HG03558 (cell line): Measurements from ENCODE around the gene TBX3.

Experiments
- ATAC-seq: cut with Tn5 transposase; IDR thresholded peaks from one replicate; pipeline ENCODE4 v1.9.1; 2021; ENCODE audit warnings: moderate number of reproducible peaks; ENCODE audit not compliant: unreplicated experiment; ENCODE audit errors: extremely low read depth

The TBX3 gene

GRCh38 chr12:114684870-114685273, 897 bp upstream of the TBX3 start:
- no peak for ATAC-seq

DNA sequence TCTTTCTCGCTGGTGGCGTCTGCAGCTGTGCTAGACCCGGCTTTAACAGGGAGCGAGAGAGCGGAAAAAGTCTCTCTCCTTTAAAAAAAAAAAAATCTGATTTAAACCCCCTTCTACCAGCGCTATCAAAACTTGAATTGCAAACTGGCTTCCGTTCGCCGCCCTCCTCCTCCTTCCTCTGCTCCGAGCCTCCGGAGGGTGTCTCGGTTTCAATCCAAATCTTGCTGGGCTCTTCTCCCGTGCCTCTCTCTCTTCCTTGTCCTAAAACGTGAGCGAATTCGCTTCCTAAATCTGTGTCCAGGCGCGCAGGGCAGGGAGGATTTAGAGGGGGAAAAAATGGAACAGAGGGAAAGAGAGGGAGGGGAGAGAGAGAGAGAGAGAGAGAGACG, 272 bp downstream of the TBX3 start:
- ATAC-seq = no peak

GRCh38 chr12:114682785-114683708, 928 bp downstream of the TBX3 start:
- no peak for ATAC-seq

DNA sequence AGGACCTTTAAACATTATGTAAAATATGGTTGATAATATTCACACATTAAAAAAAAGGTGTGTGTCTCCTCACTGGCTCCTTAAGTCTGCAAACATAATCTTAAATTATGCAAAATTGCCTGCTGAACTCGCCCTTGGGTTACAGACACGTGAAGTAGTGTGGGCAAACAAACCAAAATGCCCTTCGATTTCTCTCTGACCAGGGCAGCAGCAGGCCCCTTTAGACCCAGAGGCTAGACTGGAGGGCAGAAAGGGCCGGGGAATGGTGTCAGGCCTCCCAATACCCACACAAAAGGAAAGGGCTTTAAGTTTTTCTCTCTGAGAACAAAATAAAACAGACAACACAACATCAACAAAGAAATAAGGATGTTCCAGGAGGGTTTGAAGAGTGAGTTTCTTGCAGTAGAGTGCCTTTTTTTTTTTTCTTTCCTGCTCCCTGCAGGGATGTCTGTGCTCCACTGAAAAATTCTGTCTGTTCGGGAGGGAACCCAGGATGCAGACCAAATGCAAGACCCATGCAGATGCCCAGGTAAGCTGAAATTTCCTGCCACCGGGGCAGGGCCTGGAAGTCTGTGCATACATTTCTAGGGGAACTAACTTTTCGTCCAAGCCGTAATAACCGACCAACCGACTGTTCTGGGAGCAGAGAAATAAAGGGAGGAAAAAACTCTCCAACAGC, 1.7 kb downstream of the TBX3 start:
- ATAC-seq = no peak

GRCh38 chr12:114681116-114681871, 2.7 kb downstream of the TBX3 start:
- ATAC-seq = no peak

- no peak for ATAC-seq
Observed at GRCh38 chr12:114680604-114681069, 3.3 kb downstream of the TBX3 start.

DNA sequence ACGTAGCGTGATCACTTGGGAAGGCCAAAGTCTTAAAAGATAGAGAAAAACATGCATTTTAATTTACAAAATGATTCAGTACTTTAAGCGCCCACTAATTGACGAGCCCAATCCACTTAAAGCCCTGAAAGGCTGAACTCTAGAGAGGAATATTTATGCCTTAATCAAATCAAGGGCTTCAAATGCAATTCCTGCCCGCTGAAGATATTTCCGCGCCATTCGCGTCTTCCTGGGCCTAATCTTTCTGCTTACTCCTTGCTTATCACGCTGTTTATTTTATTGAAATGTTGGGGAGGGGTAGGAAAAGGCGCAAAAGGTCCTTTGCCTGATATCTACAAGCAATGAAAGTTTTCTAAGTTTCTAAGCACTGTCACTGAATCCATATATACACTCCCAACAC, 4.0 kb downstream of the TBX3 start:
- ATAC-seq = no peak

GRCh38 chr12:114679452-114679875, 4.5 kb downstream of the TBX3 start:
- no peak for ATAC-seq

GRCh38 chr12:114678718-114679117, 5.3 kb downstream of the TBX3 start:
- no peak for ATAC-seq

DNA sequence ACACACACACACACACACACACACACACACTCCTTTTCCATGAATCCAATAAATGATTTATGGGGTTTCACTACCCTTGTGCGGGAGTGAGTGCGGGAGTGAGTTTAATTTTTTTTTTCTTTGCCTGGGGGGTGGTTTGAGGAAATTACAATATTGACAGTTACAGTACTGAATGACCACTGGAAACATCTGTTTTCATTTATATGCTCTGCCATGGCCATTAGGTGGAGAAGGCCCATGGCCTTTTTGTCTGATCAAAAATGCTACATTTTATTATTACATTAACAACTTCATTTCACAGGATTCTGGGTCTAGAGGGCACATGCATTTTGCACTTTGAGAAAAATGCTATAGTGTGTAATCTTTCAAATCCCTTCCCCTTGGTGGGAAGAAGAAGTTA, 5.9 kb downstream of the TBX3 start:
- no peak for ATAC-seq

DNA sequence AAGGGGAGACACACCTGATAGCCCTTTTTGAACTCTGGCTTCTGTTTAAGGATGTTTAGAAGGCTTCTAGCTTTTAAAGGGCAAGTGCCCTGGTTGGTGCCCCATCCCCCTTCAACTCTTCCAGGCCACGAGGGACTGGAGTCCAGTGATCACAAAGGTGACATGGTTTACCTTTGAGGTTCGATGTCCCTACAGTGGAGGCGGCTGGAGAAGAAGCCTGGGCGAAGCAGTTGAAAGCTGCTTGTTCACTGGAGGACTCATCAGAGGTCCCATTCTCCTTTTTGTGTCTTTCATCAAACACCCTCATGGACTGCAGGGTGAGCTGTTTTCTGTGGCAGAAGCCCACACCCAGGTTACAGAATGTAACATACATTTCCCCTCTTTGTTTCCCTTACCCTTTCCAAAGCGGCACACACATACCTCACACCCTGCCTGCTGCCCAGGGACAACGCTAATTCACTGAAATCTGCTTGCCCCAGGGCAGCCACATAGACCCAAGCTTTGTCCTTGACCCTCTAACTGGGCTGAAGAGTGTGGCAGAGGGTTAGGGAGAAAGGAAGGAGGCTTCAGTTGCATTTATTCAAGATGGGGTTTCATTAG, 7.7 kb downstream of the TBX3 start:
- ATAC-seq = no peak

DNA sequence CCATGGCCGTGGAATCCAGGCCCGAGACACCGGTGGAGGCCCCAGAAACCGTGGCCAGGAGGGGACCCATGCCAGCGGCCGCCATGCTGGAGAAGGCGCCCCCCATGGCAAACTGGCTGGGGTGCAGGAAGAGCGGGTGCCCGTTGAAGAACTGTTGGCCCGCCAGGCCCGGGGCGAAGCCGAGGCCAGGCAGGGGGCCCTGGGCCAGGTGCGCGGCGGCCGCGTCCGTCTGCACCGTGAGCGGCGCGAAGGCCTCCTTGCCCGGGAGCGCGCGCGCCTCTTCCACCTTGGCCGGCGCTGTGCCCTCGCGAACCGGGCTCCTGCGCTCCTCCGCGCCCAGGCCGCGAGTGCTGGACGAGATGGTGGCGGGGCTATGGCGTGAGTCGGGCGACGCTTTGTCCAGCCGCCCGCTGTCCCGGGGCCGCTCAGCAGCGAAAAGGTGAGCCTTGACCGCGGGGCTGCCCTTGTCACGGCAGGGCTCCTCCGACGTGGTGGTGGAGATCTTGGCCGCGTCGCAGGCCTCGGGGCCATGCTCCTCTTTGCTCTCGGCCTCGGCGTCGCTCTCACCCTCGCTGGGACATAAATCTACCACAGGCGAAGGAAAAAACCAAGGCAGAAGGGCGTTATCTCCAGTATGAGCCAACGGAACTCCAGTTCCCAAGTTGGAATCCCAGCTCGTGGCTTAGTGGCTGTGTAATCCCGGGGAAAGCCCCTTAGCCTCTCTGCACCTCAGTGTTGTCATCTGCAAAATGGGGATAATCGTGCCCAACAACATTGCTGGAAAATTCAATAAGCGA, 9.5 kb downstream of the TBX3 start:
- no peak for ATAC-seq

GRCh38 chr12:114673901-114674250, 10.1 kb downstream of the TBX3 start:
- no peak for ATAC-seq

DNA sequence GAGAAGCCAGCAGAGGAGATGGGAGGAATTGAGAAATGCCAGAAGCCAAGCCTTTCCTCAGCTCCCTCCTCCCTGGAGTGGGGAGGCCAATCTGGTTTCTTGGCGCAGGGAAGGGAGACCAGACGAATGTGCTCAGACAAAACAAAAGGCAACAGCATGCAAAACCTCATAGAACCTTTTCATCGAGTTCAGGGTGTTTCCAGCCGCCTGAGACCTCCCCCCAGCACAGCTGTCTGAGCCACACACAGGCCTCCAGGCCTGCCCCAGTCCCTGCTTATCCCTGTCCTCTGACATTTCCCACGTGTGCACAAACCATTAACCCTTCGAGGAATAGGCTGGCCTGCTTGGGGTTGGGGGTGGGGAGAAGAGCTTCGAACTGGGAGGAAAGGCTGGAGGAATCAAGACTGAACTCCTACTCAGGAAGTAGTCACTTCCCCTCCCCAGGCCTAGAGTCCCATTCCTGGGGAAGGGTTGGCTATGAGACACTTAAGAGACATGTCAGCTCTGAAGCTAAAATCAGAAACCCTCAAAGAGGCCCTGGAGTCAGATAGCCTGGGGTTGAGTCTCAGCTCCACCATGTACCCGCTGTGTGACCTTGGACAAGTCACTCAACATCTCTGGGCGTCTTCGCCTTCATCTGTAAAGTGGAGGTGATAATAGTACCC, 10.7 kb downstream of the TBX3 start:
- ATAC-seq = no peak

- no peak for ATAC-seq
Observed at GRCh38 chr12:114672817-114673168, 11.2 kb downstream of the TBX3 start.

DNA sequence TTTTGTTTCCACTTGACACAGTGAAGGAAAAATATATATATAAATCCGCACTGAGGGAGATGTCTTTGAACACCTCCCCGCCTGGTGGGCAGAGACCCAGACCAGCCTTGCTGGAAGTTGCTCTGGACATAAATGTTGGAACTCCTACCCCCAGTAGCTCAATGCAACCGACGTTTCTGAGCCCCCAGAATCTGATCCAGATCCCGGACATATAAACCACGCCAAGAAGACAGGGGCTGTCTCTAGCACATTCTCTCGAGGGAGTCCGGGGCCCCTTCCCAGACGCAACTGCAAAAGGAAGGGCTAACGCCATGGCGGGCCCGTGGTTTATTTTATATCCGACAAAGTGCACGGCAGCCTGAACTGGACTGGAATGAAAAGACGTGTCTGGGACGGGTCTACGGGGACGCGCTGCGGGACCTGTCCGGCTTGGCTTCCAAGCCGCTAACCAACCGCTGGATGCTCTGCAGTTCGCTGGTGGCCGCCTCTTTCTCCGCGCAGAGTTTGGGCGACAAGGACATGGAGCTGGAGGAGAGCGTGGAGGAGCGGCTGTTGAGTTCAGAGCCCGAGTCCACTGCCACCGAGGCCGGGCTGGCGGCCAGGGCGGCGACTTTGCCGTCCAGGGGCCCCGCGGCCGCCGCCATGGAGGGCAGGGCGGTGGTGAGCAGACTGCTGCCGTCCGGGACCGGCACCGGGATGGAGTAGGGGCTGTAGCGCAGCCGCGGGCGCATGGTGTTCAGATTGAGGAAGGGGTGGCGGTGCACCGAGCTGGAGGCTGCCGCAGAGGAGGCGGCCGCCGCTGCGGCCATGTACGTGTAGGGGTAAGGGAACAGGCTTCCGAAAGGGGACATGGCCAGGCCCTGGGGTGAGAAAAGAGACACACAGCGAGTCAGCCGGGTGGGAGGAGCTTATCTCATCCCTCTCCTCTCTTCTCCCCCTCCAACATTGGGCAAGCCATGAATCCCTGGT, 12.2 kb downstream of the TBX3 start:
- no peak for ATAC-seq

GRCh38 chr12:114671066-114671442, 12.9 kb downstream of the TBX3 start:
- no peak for ATAC-seq

DNA sequence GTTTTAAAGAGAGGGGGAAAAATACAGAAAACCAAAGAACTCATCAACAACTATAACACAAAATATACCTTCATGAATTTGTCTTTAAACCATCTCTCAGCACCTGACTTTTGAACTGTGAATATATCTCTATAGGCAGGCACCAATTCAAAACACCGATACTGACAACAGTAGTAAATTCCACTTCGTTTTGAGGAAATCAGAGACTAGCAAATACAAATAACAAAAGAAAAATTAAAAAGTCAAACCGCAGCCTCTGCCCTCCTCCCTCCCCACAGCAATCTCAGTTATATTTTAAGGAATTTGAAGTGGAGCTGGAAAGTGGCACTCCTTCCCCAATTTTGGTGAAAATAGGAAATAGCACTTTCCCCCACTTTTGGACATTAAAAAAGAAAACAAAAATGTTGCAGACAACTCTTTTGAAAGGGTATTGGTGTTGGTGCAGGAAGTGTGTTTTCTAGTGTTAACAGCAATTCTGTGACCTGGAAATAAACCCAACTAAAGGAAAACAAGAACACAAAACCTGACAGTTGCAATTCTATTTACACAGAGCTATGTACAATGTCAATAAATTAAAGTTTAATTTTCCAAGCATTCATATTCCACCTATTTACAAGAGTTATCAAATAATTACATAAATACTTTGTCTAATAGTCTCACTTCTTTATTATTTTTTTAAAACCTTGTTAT, 13.5 kb downstream of the TBX3 start:
- no peak for ATAC-seq
